CD1c-positive myeloid dendritic cell (primary cell): ENCODE results near the gene SEH1L.
"Not testable (repeated sequence)": the region's sequence is repeated elsewhere in the genome, so short reads cannot be mapped to it uniquely, and the experiment has no call there.

Experiments
- DNase-seq: peaks from one replicate; pipeline ENCODE4 v3.0.0-alpha.2; 2016; ENCODE audit errors: extremely low spot score

SEH1L gene

GRCh38 chr18:12947285-12948049 lies at the start of gene SEH1L:
Gene SEH1L (plus strand): TSS chr18:12948011. CDS start chr18:12948122, 111 bp downstream.
- peak; percentile 98 for DNase-seq

- DNase-seq, result not testable (repeated sequence)
Measured at GRCh38 chr18:12901208-12901607, 46.6 kb upstream of the SEH1L start.

- DNase-seq, result peak; percentile 60
Measured at GRCh38 chr18:12904012-12904516, 43.7 kb upstream of the SEH1L start.

- DNase-seq, result no peak
Measured at GRCh38 chr18:12906119-12906518, 41.7 kb upstream of the SEH1L start.

GRCh38 chr18:12906773-12907172 lies 41.0 kb upstream of the SEH1L start:
- no peak for DNase-seq

- no peak for DNase-seq
Measured at GRCh38 chr18:12907258-12907925, 40.4 kb upstream of the SEH1L start.

GRCh38 chr18:12908706-12909105 lies 39.1 kb upstream of the SEH1L start:
- no peak for DNase-seq

GRCh38 chr18:12911025-12911928 lies 36.5 kb upstream of the SEH1L start:
- peak; percentile 60 for DNase-seq

- no peak for DNase-seq
Measured at GRCh38 chr18:12911929-12912703, 35.7 kb upstream of the SEH1L start.

GRCh38 chr18:12921178-12921577 lies 26.6 kb upstream of the SEH1L start:
- no peak for DNase-seq

GRCh38 chr18:12922266-12922665 lies 25.5 kb upstream of the SEH1L start:
- no peak for DNase-seq

GRCh38 chr18:12924616-12925015 lies 23.2 kb upstream of the SEH1L start:
- no peak for DNase-seq

GRCh38 chr18:12928206-12928605 lies 19.6 kb upstream of the SEH1L start:
- no peak for DNase-seq

- no peak for DNase-seq
Measured at GRCh38 chr18:12928641-12929040, 19.2 kb upstream of the SEH1L start.

GRCh38 chr18:12929477-12930083 lies 18.2 kb upstream of the SEH1L start:
- no peak for DNase-seq

- DNase-seq, result no peak
Measured at GRCh38 chr18:12930376-12930775, 17.4 kb upstream of the SEH1L start.

- no peak for DNase-seq
Measured at GRCh38 chr18:12930908-12931307, 16.9 kb upstream of the SEH1L start.

- no peak for DNase-seq
Measured at GRCh38 chr18:12933327-12933726, 14.5 kb upstream of the SEH1L start.

GRCh38 chr18:12934454-12935071 lies 13.2 kb upstream of the SEH1L start:
- DNase-seq, result peak; percentile 83

- no peak for DNase-seq
Measured at GRCh38 chr18:12939162-12939561, 8.6 kb upstream of the SEH1L start.
